A549 (cell line): ENCODE data around the gene MED22.

Source experiments
- CEBPB ChIP-seq, 2 experiments: fragments of >200 bp in 1 of 2; sonication (Bioruptor Twin) in 1 of 2; formaldehyde crosslinking in 1 of 2; IDR thresholded peaks; 2 replicates each; pipeline ENCODE4 v1.6.1; 2012 to 2016
- CTCF ChIP-seq: fragments of >200 bp; sonication (Bioruptor Twin); formaldehyde crosslinking; IDR thresholded peaks from 3 replicates; pipeline ENCODE4 v1.5.1; 2016
- ELK1 ChIP-seq: fragments of 150-350 bp; IDR thresholded peaks from 2 replicates; pipeline ENCODE4 v1.6.1; 2014; ENCODE audit warnings: low read depth, mild to moderate bottlenecking, low read length
- HES2 ChIP-seq: fragments of >200 bp; sonication (Bioruptor Twin); formaldehyde crosslinking; IDR thresholded peaks from 2 replicates; pipeline ENCODE4 v1.6.1; 2016
- JUNB ChIP-seq: fragments of >200 bp; sonication (Bioruptor Twin); formaldehyde crosslinking; IDR thresholded peaks from 2 replicates; pipeline ENCODE4 v1.6.1; 2016
- KDM1A ChIP-seq: fragments of 200-600 bp; sonication (generic); IDR thresholded peaks from 2 replicates; pipeline ENCODE4 v1.6.1; 2016; ENCODE audit warnings: low read depth, mild to moderate bottlenecking

- TF ChIP-seq CTCF (no peak), HES2 (no peak), KDM1A (no peak), CEBPB (IDR thresholded peaks at IDR 0.05) (no peak), ELK1 (no peak), JUNB (no peak)
These were observed 3.6 kb upstream of the MED22 start for GRCh38 chr9:133351526-133351907.
